HepG2 (cell line): ENCODE measurements around the gene FAM53B. TPM values are rescaled to one million over a fixed set of nuclear protein-coding genes. Genes with fewer than 3 reads are reported as not detected.

ENCODE experiments used
- ATAC-seq: fragments of 200-7000 bp; cut with Tn5 transposase; 3 replicates; pipeline ENCODE4 v1.9.1; 2020; ENCODE audit warnings: mild to moderate bottlenecking, moderate library complexity
- BruUV-seq: library from RNA; stranded (reverse); fragments of 400-500 nt; replicated peaks from 2 replicates; lab custom pipeline; 2021; lab: Mats Ljungman, UMichigan
- CTCF ChIA-PET: fragments of 300-600 bp; formaldehyde crosslinking; extraction: SDS; loops from one replicate; lab custom pipeline; 2021; ENCODE audit warnings: low total read pairs, inconsistent platforms, low intra/inter-chr PET ratio; lab: Yijun Ruan, JAX
- POLR2A ChIA-PET: fragments of 350-600 bp; sonication (Branson Sonifier 250); formaldehyde crosslinking; loops from one replicate; lab custom pipeline; 2020; ENCODE audit warnings: antibody characterized with exemption, inconsistent platforms; lab: Yijun Ruan, JAX
- DNase-seq: peaks from one replicate; pipeline ENCODE4 v3.0.0-alpha.2; 2015; ENCODE audit warnings: low spot score
- FAIRE-seq: peaks from 3 replicates; lab custom pipeline; 2011; peaks lifted over from hg19 to GRCh38; lab: Jason Lieb, UNC
- H2AFZ ChIP-seq: one replicate; pipeline ENCODE4 v1.6.1; 2011; ENCODE audit warnings: low read length, inconsistent platforms
- H3K27ac ChIP-seq: fragments of 300-600 bp; 3 replicates; pipeline ENCODE4 v1.8.0; 2011; ENCODE audit warnings: mixed run types, mild to moderate bottlenecking, mixed read lengths, low read length, inconsistent platforms; ENCODE audit not compliant: insufficient read depth; ENCODE audit errors: extremely low read length
- H3K27me3 ChIP-seq, 2 experiments: fragments of 200-600 bp in 1 of 2; 2 replicates in 1 of 2; 3 replicates in 1 of 2; pipeline versions ENCODE4 v1.6.0 to v1.8.0; 2011; ENCODE audit warnings: low read length in 2 of 2, mild to moderate bottlenecking in 2 of 2, moderate library complexity in 2 of 2, inconsistent platforms in 1 of 2; ENCODE audit not compliant: insufficient read depth in 2 of 2, control insufficient read depth in 1 of 2
- H3K36me3 ChIP-seq, 2 experiments: fragments of 200-600 bp in 1 of 2; replicated peaks in 1 of 2; 2 replicates in 1 of 2; 3 replicates in 1 of 2; pipeline versions ENCODE4 v1.5.1 to v1.8.0; 2011; ENCODE audit warnings: low read length in 2 of 2, inconsistent platforms in 1 of 2; ENCODE audit not compliant: insufficient read depth in 2 of 2, control insufficient read depth in 1 of 2
- H3K4me1 ChIP-seq: 2 replicates; pipeline ENCODE4 v1.5.1; 2012; ENCODE audit warnings: low read length, inconsistent platforms; ENCODE audit not compliant: insufficient read depth
- H3K4me2 ChIP-seq: 2 replicates; pipeline ENCODE4 v1.6.0; 2011; ENCODE audit warnings: low read depth, low read length, inconsistent platforms
- H3K4me3 ChIP-seq, 3 experiments: fragments of 200-600 bp in 1 of 3; sonication (generic), shearing (Covaris generic) in 1 of 3; replicated peaks in 1 of 3; 2 replicates each; pipeline ENCODE4 v1.5.1; 2011 to 2016; ENCODE audit warnings: low read length in 3 of 3, inconsistent platforms in 2 of 3, low read depth in 2 of 3, mild to moderate bottlenecking in 2 of 3, control low read depth in 1 of 3, mixed read lengths in 1 of 3; ENCODE audit not compliant: insufficient read depth in 1 of 3
- H3K79me2 ChIP-seq: one replicate; pipeline ENCODE4 v1.6.1; 2011; ENCODE audit warnings: low read length, inconsistent platforms; ENCODE audit not compliant: insufficient read depth
- H3K9ac ChIP-seq: 2 replicates; pipeline ENCODE4 v1.6.0; 2011; ENCODE audit warnings: mild to moderate bottlenecking, low read depth, low read length, inconsistent platforms; ENCODE audit not compliant: insufficient read depth
- H3K9me3 ChIP-seq: 2 replicates; pipeline ENCODE4 v1.5.1; 2012; ENCODE audit warnings: mild to moderate bottlenecking, low read length
- H4K20me1 ChIP-seq: 2 replicates; pipeline ENCODE4 v1.6.0; 2011; ENCODE audit warnings: inconsistent platforms, mild to moderate bottlenecking, low read length, moderate library complexity; ENCODE audit not compliant: insufficient read depth
- ARNT2 ChIP-seq: sonication (generic); formaldehyde crosslinking; IDR thresholded peaks from 2 replicates; pipeline ENCODE4 v1.8.0; 2022; ENCODE audit warnings: mild to moderate bottlenecking, low read depth, missing genetic modification reagents, moderate library complexity
- CBFB ChIP-seq: sonication (generic); formaldehyde crosslinking; IDR thresholded peaks from 2 replicates; pipeline ENCODE4 v1.4.0; 2020; ENCODE audit warnings: missing genetic modification reagents
- HCFC1 ChIP-seq: fragments of 150-350 bp; IDR thresholded peaks from 2 replicates; pipeline ENCODE4 v1.6.1; 2014; ENCODE audit warnings: low read depth, low read length
- MEIS2 ChIP-seq: sonication (generic); formaldehyde crosslinking; IDR thresholded peaks from 2 replicates; pipeline ENCODE4 v1.9.0; 2021; ENCODE audit warnings: mild to moderate bottlenecking, missing genetic modification reagents
- MLLT10 ChIP-seq: sonication (generic); formaldehyde crosslinking; IDR thresholded peaks from 2 replicates; pipeline ENCODE4 v1.4.0; 2020; ENCODE audit warnings: missing genetic modification reagents
- RAD21 ChIP-seq: fragments of 450-650 bp; formaldehyde crosslinking; IDR thresholded peaks from 2 replicates; pipeline ENCODE4 v1.5.0; 2020; ENCODE audit warnings: mild to moderate bottlenecking
- REPIN1 ChIP-seq: sonication (generic); formaldehyde crosslinking; IDR thresholded peaks from 2 replicates; pipeline ENCODE4 v1.8.0; 2022; ENCODE audit warnings: missing genetic modification reagents, low read depth, mild to moderate bottlenecking, borderline replicate concordance
- RFX3 ChIP-seq: IDR thresholded peaks from 2 replicates; pipeline ENCODE4 v1.6.1; 2016; ENCODE audit warnings: missing biosample characterization, missing genetic modification reagents
- SOX5 ChIP-seq: IDR thresholded peaks from 2 replicates; pipeline ENCODE4 v1.6.1; 2016; ENCODE audit warnings: borderline replicate concordance
- SP140L ChIP-seq: sonication (generic); formaldehyde crosslinking; IDR thresholded peaks from 2 replicates; pipeline ENCODE4 v1.4.0; 2020; ENCODE audit warnings: missing genetic modification reagents, borderline replicate concordance
- TSC22D2 ChIP-seq: sonication (generic); formaldehyde crosslinking; IDR thresholded peaks from 2 replicates; pipeline ENCODE4 v1.5.1; 2020; ENCODE audit warnings: missing genetic modification reagents, mild to moderate bottlenecking, borderline replicate concordance
- ZFP1 ChIP-seq: IDR thresholded peaks from 2 replicates; pipeline ENCODE4 v1.6.1; 2016
- ZKSCAN5 ChIP-seq: sonication (generic); formaldehyde crosslinking; IDR thresholded peaks from 2 replicates; pipeline ENCODE4 v1.5.1; 2020; ENCODE audit warnings: mild to moderate bottlenecking, missing genetic modification reagents
- ZNF317 ChIP-seq: sonication (generic); formaldehyde crosslinking; IDR thresholded peaks from 2 replicates; pipeline ENCODE4 v1.5.0; 2020; ENCODE audit warnings: mild to moderate bottlenecking, missing genetic modification reagents
- ZNF460 ChIP-seq: sonication (generic); formaldehyde crosslinking; IDR thresholded peaks from 2 replicates; pipeline ENCODE4 v1.5.1; 2020; ENCODE audit warnings: missing genetic modification reagents, mild to moderate bottlenecking, borderline replicate concordance
- ZNF598 ChIP-seq: sonication (generic); formaldehyde crosslinking; IDR thresholded peaks from 2 replicates; pipeline ENCODE4 v1.5.1; 2020; ENCODE audit warnings: mild to moderate bottlenecking, missing genetic modification reagents, borderline replicate concordance
- WGBS: methylation state at CpG from one replicate; pipeline ENCODE4 v1.1.6; 2017; ENCODE audit warnings: low lambda C conversion rate; 5-methylcytosine and 5-hydroxymethylcytosine counted together
- in situ Hi-C: cut with HindIII; loops from 2 replicates; pipeline ENCODE4 v1.10.0; 2017; ENCODE audit warnings: low pct_unique_long_range_greater_than_20kb; ENCODE audit not compliant: extremely low pct_ligation_motif_present
- intact Hi-C: fragments of 100-400 bp; cut with micrococcal nuclease; formaldehyde crosslinking; loops from one replicate; pipeline ENCODE4 v1.10.0; 2022; ENCODE audit not compliant: unreplicated experiment
- polyA plus RNA-seq, 8 experiments: library from polyadenylated mRNA; depleted of rRNA in 3 of 8; stranded (reverse) in 7 of 8; unstranded in 1 of 8; fragments of >200 nt; fragmentation: Illumina TruSeq in 4 of 8; extraction: Trizol in 4 of 8; gene quantifications; 2 replicates each; pipeline versions ENCODE4 v1.2.1 to v1.2.3, GENCODE V29; 2011 to 2016; ENCODE audit warnings: low read depth in 4 of 8, missing spikeins in 1 of 8, mixed read lengths in 1 of 8; ENCODE audit not compliant: insufficient read depth in 1 of 8
- total RNA-seq, 5 experiments: library from RNA; depleted of rRNA; stranded (reverse); fragments of >200 nt; fragmentation: Illumina TruSeq; extraction: Trizol; gene quantifications; 2 replicates each; pipeline ENCODE4 v1.2.3, GENCODE V29; 2016; ENCODE audit warnings: low read depth in 1 of 5
- TF ChIP-seq, protein P1 (sequence below): sonication (generic); formaldehyde crosslinking; IDR thresholded peaks from 2 replicates; pipeline ENCODE4 v1.5.1; 2020; ENCODE audit warnings: missing genetic modification reagents, mild to moderate bottlenecking, borderline replicate concordance
- TF ChIP-seq, protein P2 (sequence below): sonication (generic); formaldehyde crosslinking; IDR thresholded peaks from 2 replicates; pipeline ENCODE4 v1.4.0; 2020; ENCODE audit warnings: mild to moderate bottlenecking, missing genetic modification reagents
- TF ChIP-seq, protein P3 (sequence below): sonication (generic); formaldehyde crosslinking; IDR thresholded peaks from 2 replicates; pipeline ENCODE4 v1.8.1; 2023; ENCODE audit warnings: mild to moderate bottlenecking, moderate library complexity, missing genetic modification reagents

FAM53B gene
- total and polyA plus RNA-seq, 2 of the 13 experiments (the other 11 are each of a cell fraction or from before 2014, with no cell fraction given), result 6.4 to 19.3 TPM

DNA sequence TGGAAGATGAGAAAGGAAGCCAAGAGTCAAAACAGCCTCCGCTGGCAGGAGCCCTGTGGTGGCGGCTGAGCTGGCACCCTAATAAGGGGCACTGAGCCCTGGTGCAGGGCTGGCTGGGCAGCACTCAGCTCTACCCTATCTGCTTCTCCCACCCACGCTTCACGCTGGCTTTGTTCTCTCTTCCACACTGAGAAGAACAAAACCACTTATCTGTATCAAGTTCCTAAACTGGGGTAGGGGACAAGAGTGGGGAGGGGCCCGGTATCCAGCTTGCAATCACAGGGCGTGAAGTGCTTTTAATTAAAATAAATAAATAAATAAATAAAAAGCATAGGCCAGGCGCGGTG lies 52.1 kb downstream of the FAM53B start:
- H3K9me3 ChIP-seq, result no peaks in the 10 kb centered on the region
- FAIRE-seq (no peak), DNase-seq (no peak)
- no peak overlapping the region for H3K4me3 ChIP-seq
- H3K79me2 ChIP-seq, result no peaks in the 10 kb centered on the region
- H3K27me3 ChIP-seq, result no peaks in the 10 kb centered on the region
- no peak overlapping the region for H3K27ac ChIP-seq
- no TSS peak for BruUV-seq
- in situ Hi-C loops, result no loop called here
- intact Hi-C loops, result no loop called here
- no peak overlapping the region for H3K4me2 ChIP-seq
- TF ChIP-seq, protein P1, sequence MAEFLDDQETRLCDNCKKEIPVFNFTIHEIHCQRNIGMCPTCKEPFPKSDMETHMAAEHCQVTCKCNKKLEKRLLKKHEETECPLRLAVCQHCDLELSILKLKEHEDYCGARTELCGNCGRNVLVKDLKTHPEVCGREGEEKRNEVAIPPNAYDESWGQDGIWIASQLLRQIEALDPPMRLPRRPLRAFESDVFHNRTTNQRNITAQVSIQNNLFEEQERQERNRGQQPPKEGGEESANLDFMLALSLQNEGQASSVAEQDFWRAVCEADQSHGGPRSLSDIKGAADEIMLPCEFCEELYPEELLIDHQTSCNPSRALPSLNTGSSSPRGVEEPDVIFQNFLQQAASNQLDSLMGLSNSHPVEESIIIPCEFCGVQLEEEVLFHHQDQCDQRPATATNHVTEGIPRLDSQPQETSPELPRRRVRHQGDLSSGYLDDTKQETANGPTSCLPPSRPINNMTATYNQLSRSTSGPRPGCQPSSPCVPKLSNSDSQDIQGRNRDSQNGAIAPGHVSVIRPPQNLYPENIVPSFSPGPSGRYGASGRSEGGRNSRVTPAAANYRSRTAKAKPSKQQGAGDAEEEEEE (CRISPR knock-in tag), result no peak
- TF ChIP-seq ARNT2 (no peak), TSC22D2 (CRISPR knock-in tag) (no peak), REPIN1 (CRISPR knock-in tag) (no peak), RAD21 (CRISPR knock-in tag) (no peak), ZNF460 (no peak), MEIS2 (CRISPR knock-in tag) (no peak), ZNF317 (CRISPR knock-in tag) (no peak), MLLT10 (CRISPR knock-in tag) (no peak), CBFB (no peak), HCFC1 (no peak), RFX3 (CRISPR knock-in tag) (no peak), ZNF598 (no peak), SP140L (CRISPR knock-in tag) (no peak), ZFP1 (CRISPR knock-in tag) (no peak), SOX5 (CRISPR knock-in tag) (no peak), ZKSCAN5 (no peak)
- TF ChIP-seq, protein P2, sequence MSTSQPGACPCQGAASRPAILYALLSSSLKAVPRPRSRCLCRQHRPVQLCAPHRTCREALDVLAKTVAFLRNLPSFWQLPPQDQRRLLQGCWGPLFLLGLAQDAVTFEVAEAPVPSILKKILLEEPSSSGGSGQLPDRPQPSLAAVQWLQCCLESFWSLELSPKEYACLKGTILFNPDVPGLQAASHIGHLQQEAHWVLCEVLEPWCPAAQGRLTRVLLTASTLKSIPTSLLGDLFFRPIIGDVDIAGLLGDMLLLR (CRISPR knock-in tag), result no peak
- TF ChIP-seq, protein P3, sequence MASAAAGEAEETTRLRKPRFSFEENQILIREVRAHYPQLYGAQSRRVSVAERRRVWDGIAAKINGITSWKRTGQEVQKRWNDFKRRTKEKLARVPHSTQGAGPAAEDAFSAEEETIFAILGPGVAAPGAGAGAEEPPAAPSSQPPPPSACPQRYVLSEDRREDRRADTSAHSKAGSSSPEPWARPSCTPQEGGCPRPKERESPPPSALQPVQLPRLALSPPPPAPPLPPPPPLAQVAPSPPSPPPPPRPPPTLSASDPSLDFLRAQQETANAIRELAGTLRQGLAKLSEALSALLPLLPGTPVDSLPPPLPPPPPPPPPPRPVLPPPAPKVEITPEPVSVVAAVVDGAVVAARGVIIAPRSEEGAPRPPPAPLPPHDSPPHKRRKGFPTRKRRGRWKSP (CRISPR knock-in tag), result no peak
- TF ChIP-seq, all 625 proteins: peak for 0
- no peak overlapping the region for H3K9ac ChIP-seq
- WGBS, result 97% methylated on average over 8 of the region's 8 CpGs
- POLR2A ChIA-PET, result no interaction called here
- CTCF ChIA-PET, result no interaction called here
- no peaks in the 10 kb centered on the region for H3K4me1 ChIP-seq
- H4K20me1 ChIP-seq, result no peaks in the 10 kb centered on the region
- H3K36me3 ChIP-seq, result peaks cover 12 to 42% of the 10 kb centered on the region in 2 experiments
- no peak overlapping the region for H2AFZ ChIP-seq
- ATAC-seq, result no peak
